ENCODE results near the gene CSMD2. TPM values are rescaled to one million over a fixed set of nuclear protein-coding genes. Genes with fewer than 3 reads are reported as not detected.

CSMD2 gene
- total RNA-seq, 1 donor from 2014 or later, result not detected

GRCh38 chr1:33709174-33709782 is 455.8 kb downstream of the CSMD2 start:
- intact Hi-C loops (cut with micrococcal nuclease), result no loop called here
- Mint-ChIP-seq H3K27me3 (peaks cover 2% of the 10 kb centered on the region), H3K4me3 (no peak overlapping the region), H3K9me3 (no peaks in the 10 kb centered on the region), H3K4me1 (no peaks in the 10 kb centered on the region), H3K27ac (no peak overlapping the region), H3K36me3 (ENCODE audit: low read depth) (no peaks in the 10 kb centered on the region)
- no peak for DNase-seq

- intact Hi-C loops (cut with micrococcal nuclease), result no loop called here
- H3K27me3 Mint-ChIP-seq, result peaks cover 6% of the 10 kb centered on the region
- H3K4me1 Mint-ChIP-seq, result no peaks in the 10 kb centered on the region
- no peak overlapping the region for H3K4me3 Mint-ChIP-seq
- no peak overlapping the region for H3K27ac Mint-ChIP-seq
- H3K36me3 Mint-ChIP-seq (ENCODE audit: low read depth), result no peaks in the 10 kb centered on the region
- H3K9me3 Mint-ChIP-seq, result no peaks in the 10 kb centered on the region
- DNase-seq, result no peak
Measured at GRCh38 chr1:33706634-33707255, 458.3 kb downstream of the CSMD2 start.

GRCh38 chr1:33703464-33703863 is 461.6 kb downstream of the CSMD2 start:
- Mint-ChIP-seq H3K4me3 (no peak overlapping the region), H3K27me3 (peaks cover 9% of the 10 kb centered on the region), H3K4me1 (no peaks in the 10 kb centered on the region), H3K27ac (no peak overlapping the region), H3K36me3 (ENCODE audit: low read depth) (no peaks in the 10 kb centered on the region), H3K9me3 (no peaks in the 10 kb centered on the region)
- DNase-seq, result no peak
- intact Hi-C loops (cut with micrococcal nuclease), result no loop called here

- Mint-ChIP-seq H3K4me1 (no peaks in the 10 kb centered on the region), H3K4me3 (no peak overlapping the region), H3K27me3 (peaks cover 7% of the 10 kb centered on the region), H3K9me3 (no peaks in the 10 kb centered on the region), H3K27ac (no peak overlapping the region), H3K36me3 (ENCODE audit: low read depth) (no peaks in the 10 kb centered on the region)
- intact Hi-C loops (cut with micrococcal nuclease), result no loop called here
- no peak for DNase-seq
Measured at GRCh38 chr1:33698361-33699035, 466.5 kb downstream of the CSMD2 start.

- no peak for DNase-seq
- no peak overlapping the region for H3K4me3 Mint-ChIP-seq
- intact Hi-C loops (cut with micrococcal nuclease), result no loop called here
Measured at GRCh38 chr1:33697816-33698215, 467.2 kb downstream of the CSMD2 start.

GRCh38 chr1:33696962-33697361 is 468.1 kb downstream of the CSMD2 start:
- no peaks in the 10 kb centered on the region for H3K4me1 Mint-ChIP-seq
- H3K36me3 Mint-ChIP-seq (ENCODE audit: low read depth), result no peaks in the 10 kb centered on the region
- H3K27me3 Mint-ChIP-seq, result peaks cover 7% of the 10 kb centered on the region
- H3K4me3 Mint-ChIP-seq, result no peak overlapping the region
- no peak overlapping the region for H3K27ac Mint-ChIP-seq
- no peak for DNase-seq
- no peaks in the 10 kb centered on the region for H3K9me3 Mint-ChIP-seq
- intact Hi-C loops (cut with micrococcal nuclease), result no loop called here

More at GRCh38 chr1:33697816-33698215, 467.2 kb downstream of the CSMD2 start:
- Mint-ChIP-seq H3K27me3 (peaks cover 7% of the 10 kb centered on the region), H3K4me1 (no peaks in the 10 kb centered on the region), H3K27ac (no peak overlapping the region), H3K36me3 (ENCODE audit: low read depth) (no peaks in the 10 kb centered on the region), H3K9me3 (no peaks in the 10 kb centered on the region)

GRCh38 chr1:33696311-33696710 is 468.7 kb downstream of the CSMD2 start:
- Mint-ChIP-seq H3K4me1 (no peaks in the 10 kb centered on the region), H3K27ac (no peak overlapping the region), H3K4me3 (no peak overlapping the region), H3K9me3 (no peaks in the 10 kb centered on the region), H3K27me3 (peaks cover 7% of the 10 kb centered on the region), H3K36me3 (ENCODE audit: low read depth) (no peaks in the 10 kb centered on the region)
- DNase-seq, result no peak
- intact Hi-C loops (cut with micrococcal nuclease), result no loop called here

GRCh38 chr1:33692206-33693188 is 472.5 kb downstream of the CSMD2 start:
- no peak overlapping the region for H3K4me3 Mint-ChIP-seq

GRCh38 chr1:33687000-33687399 is 478.0 kb downstream of the CSMD2 start:
- intact Hi-C loops (cut with micrococcal nuclease), result no loop called here

More at GRCh38 chr1:33692206-33693188, 472.5 kb downstream of the CSMD2 start:
- no peak for DNase-seq
- H3K27ac Mint-ChIP-seq, result no peak overlapping the region
- H3K27me3 Mint-ChIP-seq, result peaks cover 3% of the 10 kb centered on the region
- no peaks in the 10 kb centered on the region for H3K9me3 Mint-ChIP-seq
- H3K36me3 Mint-ChIP-seq (ENCODE audit: low read depth), result no peaks in the 10 kb centered on the region
- intact Hi-C loops (cut with micrococcal nuclease), result no loop called here
- H3K4me1 Mint-ChIP-seq, result no peaks in the 10 kb centered on the region

GRCh38 chr1:33686551-33686950 is 478.5 kb downstream of the CSMD2 start:
- Mint-ChIP-seq H3K36me3 (ENCODE audit: low read depth) (no peaks in the 10 kb centered on the region), H3K27ac (no peak overlapping the region), H3K9me3 (no peaks in the 10 kb centered on the region), H3K4me1 (no peaks in the 10 kb centered on the region), H3K4me3 (no peak overlapping the region), H3K27me3 (peaks cover 8% of the 10 kb centered on the region)
- DNase-seq, result no peak
- intact Hi-C loops (cut with micrococcal nuclease), result no loop called here

More at GRCh38 chr1:33687000-33687399, 478.0 kb downstream of the CSMD2 start:
- Mint-ChIP-seq H3K27ac (no peak overlapping the region), H3K9me3 (no peaks in the 10 kb centered on the region), H3K4me1 (no peaks in the 10 kb centered on the region), H3K27me3 (peaks cover 8% of the 10 kb centered on the region), H3K4me3 (no peak overlapping the region), H3K36me3 (ENCODE audit: low read depth) (no peaks in the 10 kb centered on the region)
- DNase-seq, result no peak

GRCh38 chr1:33685256-33685655 is 479.8 kb downstream of the CSMD2 start:
- DNase-seq, result no peak
- Mint-ChIP-seq H3K4me3 (no peak overlapping the region), H3K27ac (no peak overlapping the region), H3K4me1 (no peaks in the 10 kb centered on the region), H3K27me3 (peaks cover 8% of the 10 kb centered on the region), H3K36me3 (ENCODE audit: low read depth) (no peaks in the 10 kb centered on the region), H3K9me3 (no peaks in the 10 kb centered on the region)
- intact Hi-C loops (cut with micrococcal nuclease), result no loop called here

GRCh38 chr1:33684396-33685179 is 480.4 kb downstream of the CSMD2 start:
- intact Hi-C loops (cut with micrococcal nuclease), result no loop called here
- DNase-seq, result no peak
- no peaks in the 10 kb centered on the region for H3K36me3 Mint-ChIP-seq (ENCODE audit: low read depth)
- no peak overlapping the region for H3K4me3 Mint-ChIP-seq
- no peaks in the 10 kb centered on the region for H3K4me1 Mint-ChIP-seq
- H3K27ac Mint-ChIP-seq, result no peak overlapping the region
- H3K9me3 Mint-ChIP-seq, result no peaks in the 10 kb centered on the region
- peaks cover 8% of the 10 kb centered on the region for H3K27me3 Mint-ChIP-seq

- intact Hi-C loops (cut with micrococcal nuclease), result no loop called here
- Mint-ChIP-seq H3K27ac (no peak overlapping the region), H3K4me1 (no peaks in the 10 kb centered on the region), H3K36me3 (ENCODE audit: low read depth) (no peaks in the 10 kb centered on the region), H3K9me3 (no peaks in the 10 kb centered on the region), H3K27me3 (peaks cover 8% of the 10 kb centered on the region), H3K4me3 (no peak overlapping the region)
- DNase-seq, result no peak
Measured at GRCh38 chr1:33683913-33684312, 481.1 kb downstream of the CSMD2 start.
